Measurements from ENCODE around the gene C9orf40.

- TF ChIP-seq, protein P1, sequence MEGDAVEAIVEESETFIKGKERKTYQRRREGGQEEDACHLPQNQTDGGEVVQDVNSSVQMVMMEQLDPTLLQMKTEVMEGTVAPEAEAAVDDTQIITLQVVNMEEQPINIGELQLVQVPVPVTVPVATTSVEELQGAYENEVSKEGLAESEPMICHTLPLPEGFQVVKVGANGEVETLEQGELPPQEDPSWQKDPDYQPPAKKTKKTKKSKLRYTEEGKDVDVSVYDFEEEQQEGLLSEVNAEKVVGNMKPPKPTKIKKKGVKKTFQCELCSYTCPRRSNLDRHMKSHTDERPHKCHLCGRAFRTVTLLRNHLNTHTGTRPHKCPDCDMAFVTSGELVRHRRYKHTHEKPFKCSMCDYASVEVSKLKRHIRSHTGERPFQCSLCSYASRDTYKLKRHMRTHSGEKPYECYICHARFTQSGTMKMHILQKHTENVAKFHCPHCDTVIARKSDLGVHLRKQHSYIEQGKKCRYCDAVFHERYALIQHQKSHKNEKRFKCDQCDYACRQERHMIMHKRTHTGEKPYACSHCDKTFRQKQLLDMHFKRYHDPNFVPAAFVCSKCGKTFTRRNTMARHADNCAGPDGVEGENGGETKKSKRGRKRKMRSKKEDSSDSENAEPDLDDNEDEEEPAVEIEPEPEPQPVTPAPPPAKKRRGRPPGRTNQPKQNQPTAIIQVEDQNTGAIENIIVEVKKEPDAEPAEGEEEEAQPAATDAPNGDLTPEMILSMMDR (IDR thresholded peaks at IDR 0.05; ENCODE audit: low read depth, low read length) = no peak
- no peak for TF ChIP-seq POLR2A (IDR thresholded peaks at IDR 0.05; ENCODE audit: extremely low read depth, insufficient read length)
Measured at GRCh38 chr9:74946686-74947085, 6.0 kb downstream of the C9orf40 start.
